Central memory CD8-positive, alpha-beta T cell (primary cell): ENCODE measurements around the gene BRD3.
"Not testable (repeated sequence)": the region's sequence is repeated elsewhere in the genome, so short reads cannot be mapped to it uniquely, and the experiment has no call there.

Experiments used
- ATAC-seq: fragments of 150-1000 bp; cut with Tn5 transposase; replicated peaks from 2 replicates; pipeline ENCODE4 v1.10.0; 2022; ENCODE audit warnings: mild to moderate bottlenecking, moderate FRiP score, moderate number of reproducible peaks; ENCODE audit not compliant: poor library complexity, severe bottlenecking; ENCODE audit errors: extremely low read depth
- DNase-seq, 2 donors: peaks; one replicate each; pipeline ENCODE4 v3.0.0; 2021; ENCODE audit warnings: low spot score in 2 of 2
- H3K27ac Mint-ChIP-seq: one replicate; pipeline ENCODE4 v1.8.0; 2022; ENCODE audit warnings: low read depth, mild to moderate bottlenecking, moderate library complexity, mixed read lengths
- H3K27me3 Mint-ChIP-seq: one replicate; pipeline ENCODE4 v1.8.0; 2022; ENCODE audit warnings: mixed read lengths
- H3K36me3 Mint-ChIP-seq: one replicate; pipeline ENCODE4 v1.8.0; 2022; ENCODE audit warnings: mild to moderate bottlenecking, moderate library complexity, mixed read lengths; ENCODE audit not compliant: insufficient read depth
- H3K4me1 Mint-ChIP-seq: one replicate; pipeline ENCODE4 v1.8.0; 2022; ENCODE audit warnings: mixed read lengths
- H3K4me3 Mint-ChIP-seq: one replicate; pipeline ENCODE4 v1.8.0; 2022; ENCODE audit warnings: mild to moderate bottlenecking, moderate library complexity, mixed read lengths
- H3K9me3 Mint-ChIP-seq: one replicate; pipeline ENCODE4 v1.8.0; 2022; ENCODE audit warnings: mixed read lengths

BRD3 gene

GRCh38 chr9:134067904-134068743, at the start of gene BRD3:
TSS of gene BRD3 (minus strand) at chr9:134068026. CDS start at chr9:134053477, 14,549 bp downstream.
- Mint-ChIP-seq H3K4me1 (peaks cover 29% of the 10 kb centered on the region), H3K9me3 (no peaks in the 10 kb centered on the region), H3K36me3 (peaks cover 14% of the 10 kb centered on the region), H3K27me3 (peaks cover 16% of the 10 kb centered on the region), H3K4me3 (peak within 1 kb of the TSS; percentile 87), H3K27ac (peak within 1 kb of the TSS; percentile 91)
- ATAC-seq (peak; percentile 69), DNase-seq (peak; percentile 60 to 78)

GRCh38 chr9:134112561-134112960, 44.7 kb upstream of the BRD3 start:
- Mint-ChIP-seq H3K9me3 (no peaks in the 10 kb centered on the region), H3K27me3 (peaks cover 3% of the 10 kb centered on the region), H3K4me1 (no peaks in the 10 kb centered on the region), H3K4me3 (no peak overlapping the region), H3K27ac (no peak overlapping the region), H3K36me3 (no peaks in the 10 kb centered on the region)
- ATAC-seq (no peak), DNase-seq (no peak)

- no peaks in the 10 kb centered on the region for H3K36me3 Mint-ChIP-seq
- H3K27ac Mint-ChIP-seq, result no peak overlapping the region
- H3K27me3 Mint-ChIP-seq, result peaks cover 18% of the 10 kb centered on the region
- H3K9me3 Mint-ChIP-seq, result no peaks in the 10 kb centered on the region
- DNase-seq, result no peak
- ATAC-seq, result no peak
- no peak overlapping the region for H3K4me3 Mint-ChIP-seq
- no peaks in the 10 kb centered on the region for H3K4me1 Mint-ChIP-seq
Measured at GRCh38 chr9:134111064-134111463, 43.2 kb upstream of the BRD3 start.

- Mint-ChIP-seq H3K27me3 (peaks cover 60% of the 10 kb centered on the region), H3K4me3 (no peak overlapping the region), H3K36me3 (no peaks in the 10 kb centered on the region), H3K4me1 (no peaks in the 10 kb centered on the region), H3K27ac (no peak overlapping the region), H3K9me3 (no peaks in the 10 kb centered on the region)
- ATAC-seq, result no peak
- DNase-seq, result no peak
Measured at GRCh38 chr9:134103391-134103998, 35.7 kb upstream of the BRD3 start.

- H3K4me1 Mint-ChIP-seq, result no peaks in the 10 kb centered on the region
- no peak for DNase-seq
- no peaks in the 10 kb centered on the region for H3K36me3 Mint-ChIP-seq
- no peak overlapping the region for H3K4me3 Mint-ChIP-seq
- no peak for ATAC-seq
- H3K9me3 Mint-ChIP-seq, result no peaks in the 10 kb centered on the region
- peaks cover 48% of the 10 kb centered on the region for H3K27me3 Mint-ChIP-seq
- H3K27ac Mint-ChIP-seq, result no peak overlapping the region
Measured at GRCh38 chr9:134101623-134102149, 33.9 kb upstream of the BRD3 start.

- DNase-seq, H3K27ac Mint-ChIP-seq, ATAC-seq, H3K9me3 Mint-ChIP-seq, H3K4me3 Mint-ChIP-seq, H3K36me3 Mint-ChIP-seq, H3K4me1 Mint-ChIP-seq: not testable (repeated sequence)
- peaks cover 45% of the 10 kb centered on the region for H3K27me3 Mint-ChIP-seq
Measured at GRCh38 chr9:134101133-134101532, 33.3 kb upstream of the BRD3 start.

DNA sequence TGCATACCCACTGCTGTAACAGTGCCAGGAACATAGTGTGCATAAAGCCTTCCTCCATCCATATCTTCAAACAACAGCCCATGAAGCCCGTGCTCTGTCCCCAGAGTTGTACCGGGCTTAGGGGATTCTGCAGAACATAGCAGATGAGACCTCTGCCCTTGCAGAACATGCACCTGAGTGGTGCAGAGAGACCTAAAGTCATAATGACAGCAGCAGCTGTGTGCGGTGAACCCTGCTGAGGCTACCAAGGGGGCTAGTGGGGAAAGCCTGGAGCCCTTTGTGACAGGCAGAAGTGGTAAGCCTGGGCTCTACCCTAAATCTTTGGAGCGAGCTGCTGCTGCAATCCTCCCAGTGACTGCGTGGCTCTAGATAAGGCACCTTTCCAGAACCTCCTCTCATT, 32.2 kb upstream of the BRD3 start:
- Mint-ChIP-seq H3K9me3 (no peaks in the 10 kb centered on the region), H3K4me1 (no peaks in the 10 kb centered on the region), H3K27ac (no peak overlapping the region), H3K36me3 (no peaks in the 10 kb centered on the region), H3K4me3 (no peak overlapping the region), H3K27me3 (peaks cover 41% of the 10 kb centered on the region)
- no peak for ATAC-seq
- DNase-seq, result no peak

DNA sequence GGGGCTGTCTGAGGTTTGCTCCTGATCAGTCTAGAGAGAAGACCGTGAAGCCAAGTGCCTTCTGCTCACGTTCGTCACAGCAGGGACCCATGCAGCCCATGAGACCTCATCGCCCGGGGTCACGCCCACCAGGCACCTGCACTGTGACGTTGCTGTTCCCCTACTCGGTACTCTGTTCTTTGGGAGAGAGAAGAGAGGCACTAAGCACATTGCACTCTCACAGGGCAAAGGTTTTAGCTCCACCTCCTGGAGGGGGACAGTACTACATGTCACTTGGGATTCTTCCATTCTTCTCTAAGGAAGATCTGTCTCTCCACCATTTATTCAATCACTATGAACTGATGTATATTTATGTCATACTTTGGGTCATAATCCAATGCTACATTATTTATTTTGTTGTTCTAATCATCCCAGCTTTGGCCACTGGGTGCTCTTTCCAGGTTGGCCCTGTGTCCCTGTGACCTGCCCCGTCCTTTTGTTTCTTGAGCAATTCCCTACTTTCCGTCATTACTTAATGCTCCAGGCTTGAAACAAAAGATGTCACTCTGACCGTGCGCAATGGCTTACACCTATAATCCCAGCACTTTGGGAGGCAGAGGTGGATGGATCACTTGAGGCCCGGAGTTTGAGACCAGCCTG, 31.4 kb upstream of the BRD3 start:
- Mint-ChIP-seq H3K36me3 (no peaks in the 10 kb centered on the region), H3K9me3 (no peaks in the 10 kb centered on the region), H3K27ac (no peak overlapping the region), H3K4me1 (no peaks in the 10 kb centered on the region), H3K4me3 (no peak overlapping the region), H3K27me3 (peaks cover 41% of the 10 kb centered on the region)
- ATAC-seq (peak; percentile 54), DNase-seq (peak; percentile 40 to 51)

GRCh38 chr9:134089972-134090371, 22.1 kb upstream of the BRD3 start:
- Mint-ChIP-seq H3K4me3 (no peak overlapping the region), H3K36me3 (no peaks in the 10 kb centered on the region), H3K27me3 (peaks cover 42% of the 10 kb centered on the region), H3K4me1 (no peaks in the 10 kb centered on the region), H3K9me3 (no peaks in the 10 kb centered on the region), H3K27ac (no peak overlapping the region)
- DNase-seq (no peak), ATAC-seq (no peak)

DNA sequence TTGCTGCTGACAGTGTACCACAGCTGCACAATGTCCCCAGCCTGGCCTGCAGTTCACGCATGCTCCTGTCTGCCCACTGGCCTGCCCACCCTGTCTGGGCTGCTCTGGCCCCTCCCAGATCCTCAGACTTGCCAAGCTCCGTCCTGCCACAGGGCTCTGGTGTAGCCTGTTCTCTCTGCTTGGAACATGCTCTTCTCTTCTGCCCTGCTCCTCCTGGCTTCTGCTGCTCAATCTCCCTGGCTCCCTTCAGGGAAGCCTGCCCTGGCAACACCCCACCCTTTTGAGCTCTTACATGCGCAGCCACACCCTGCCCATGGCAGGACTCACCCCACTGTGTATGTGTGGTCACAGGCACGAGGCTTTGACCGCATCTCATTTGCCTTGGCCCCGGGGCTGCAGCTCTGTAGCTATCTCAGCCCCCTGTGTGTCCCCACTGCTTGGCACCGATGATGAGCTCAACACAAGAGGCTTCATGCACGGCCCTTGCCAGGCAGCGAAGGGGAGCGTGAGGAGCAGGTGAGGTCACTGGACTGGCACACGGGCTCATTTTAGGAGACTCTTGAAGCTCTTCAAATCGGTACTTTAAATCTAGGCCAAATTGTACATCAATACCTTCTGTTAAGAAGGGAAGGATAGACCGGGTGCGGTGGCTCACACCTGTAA, 20.4 kb upstream of the BRD3 start:
- no peak overlapping the region for H3K4me3 Mint-ChIP-seq
- H3K36me3 Mint-ChIP-seq, result no peaks in the 10 kb centered on the region
- no peak for DNase-seq
- H3K27me3 Mint-ChIP-seq, result peaks cover 35% of the 10 kb centered on the region
- ATAC-seq, result no peak
- no peaks in the 10 kb centered on the region for H3K9me3 Mint-ChIP-seq
- H3K4me1 Mint-ChIP-seq, result no peaks in the 10 kb centered on the region
- no peak overlapping the region for H3K27ac Mint-ChIP-seq

- Mint-ChIP-seq H3K36me3 (no peaks in the 10 kb centered on the region), H3K27me3 (peaks cover 35% of the 10 kb centered on the region), H3K4me1 (no peaks in the 10 kb centered on the region), H3K9me3 (no peaks in the 10 kb centered on the region), H3K27ac (no peak overlapping the region), H3K4me3 (no peak overlapping the region)
- no peak for ATAC-seq
- no peak for DNase-seq
Measured at GRCh38 chr9:134085674-134086073, 17.8 kb upstream of the BRD3 start.

DNA sequence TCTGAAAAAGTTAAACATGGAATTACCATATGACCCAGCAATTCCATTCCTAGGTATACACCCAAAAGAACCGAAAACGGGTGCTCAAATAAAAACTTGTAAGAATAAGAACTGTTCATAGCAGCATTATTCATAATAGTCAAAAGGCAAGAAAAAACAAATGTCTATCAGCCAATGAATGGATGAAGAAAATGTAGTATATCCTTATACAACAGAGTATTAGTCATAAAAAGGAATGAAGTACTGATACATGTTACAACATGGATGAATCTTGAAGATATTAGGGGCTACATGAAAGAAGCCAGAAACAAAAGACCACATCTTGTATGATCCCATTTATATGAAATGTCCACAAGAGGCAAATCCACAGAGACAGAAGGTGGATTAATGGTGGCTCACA, 15.6 kb upstream of the BRD3 start:
- no peak for ATAC-seq
- DNase-seq, result no peak
- no peaks in the 10 kb centered on the region for H3K4me1 Mint-ChIP-seq
- H3K27me3 Mint-ChIP-seq, result peaks cover 47% of the 10 kb centered on the region
- H3K36me3 Mint-ChIP-seq, result peaks cover 2% of the 10 kb centered on the region
- no peak overlapping the region for H3K27ac Mint-ChIP-seq
- peaks cover 6% of the 10 kb centered on the region for H3K9me3 Mint-ChIP-seq
- no peak overlapping the region for H3K4me3 Mint-ChIP-seq
